Umbilical cord (tissue), 2 donors: Measurements from ENCODE around the gene SOX30. TPM values are rescaled to one million over a fixed set of nuclear protein-coding genes. Genes with fewer than 3 reads are reported as not detected.

Source experiments
- DNase-seq: peaks from one replicate; pipeline ENCODE4 v3.0.0-alpha.2; 2015; ENCODE audit warnings: low spot score
- total RNA-seq: library from RNA; depleted of rRNA; stranded (reverse); fragments of >200 nt; gene quantifications from one replicate; pipeline ENCODE4 v1.2.3, GENCODE V29; 2014; ENCODE audit warnings: low replicate concordance; ENCODE audit not compliant: insufficient read depth

The SOX30 gene
- total RNA-seq, 1 donor from 2014 or later: 6.3 TPM

GRCh38 chr5:157659868-157660660 lies 7.8 kb upstream of the SOX30 start:
- no peak for DNase-seq

GRCh38 chr5:157658893-157659292 lies 6.7 kb upstream of the SOX30 start:
- no peak for DNase-seq

- DNase-seq: no peak
Measured at GRCh38 chr5:157657516-157657915, 5.3 kb upstream of the SOX30 start.

GRCh38 chr5:157651623-157652376 lies 438 bp downstream of the SOX30 start:
- DNase-seq: peak; percentile 71

- DNase-seq: no peak
Measured at GRCh38 chr5:157650991-157651611, 1.1 kb downstream of the SOX30 start.

GRCh38 chr5:157649101-157649500 lies 3.1 kb downstream of the SOX30 start:
- no peak for DNase-seq

- DNase-seq: no peak
Measured at GRCh38 chr5:157648275-157648990, 3.8 kb downstream of the SOX30 start.

- no peak for DNase-seq
Measured at GRCh38 chr5:157640406-157641066, 11.7 kb downstream of the SOX30 start.

GRCh38 chr5:157630341-157630740 lies 21.9 kb downstream of the SOX30 start:
- DNase-seq: no peak

- DNase-seq: no peak
Measured at GRCh38 chr5:157626831-157627230, 25.4 kb downstream of the SOX30 start.

- no peak for DNase-seq
Measured at GRCh38 chr5:157624144-157624543, 28.1 kb downstream of the SOX30 start.

- DNase-seq: no peak
Measured at GRCh38 chr5:157620776-157621175, 31.5 kb downstream of the SOX30 start.

GRCh38 chr5:157618191-157618765 lies 34.0 kb downstream of the SOX30 start:
- no peak for DNase-seq

- no peak for DNase-seq
Measured at GRCh38 chr5:157616785-157617184, 35.5 kb downstream of the SOX30 start.

- DNase-seq: no peak
Measured at GRCh38 chr5:157613385-157614245, 38.6 kb downstream of the SOX30 start.

GRCh38 chr5:157612581-157612980 lies 39.7 kb downstream of the SOX30 start:
- DNase-seq: no peak

GRCh38 chr5:157611571-157612476 lies 40.4 kb downstream of the SOX30 start:
- DNase-seq: peak; percentile 45

- DNase-seq: no peak
Measured at GRCh38 chr5:157610990-157611389, 41.2 kb downstream of the SOX30 start.
